GM19351 (cell line): ENCODE measurements around the gene NAXD.

Experiments
- ATAC-seq: cut with Tn5 transposase; IDR thresholded peaks from one replicate; pipeline ENCODE4 v1.9.1; 2021; ENCODE audit warnings: mild to moderate bottlenecking, moderate library complexity; ENCODE audit not compliant: unreplicated experiment

NAXD gene

DNA sequence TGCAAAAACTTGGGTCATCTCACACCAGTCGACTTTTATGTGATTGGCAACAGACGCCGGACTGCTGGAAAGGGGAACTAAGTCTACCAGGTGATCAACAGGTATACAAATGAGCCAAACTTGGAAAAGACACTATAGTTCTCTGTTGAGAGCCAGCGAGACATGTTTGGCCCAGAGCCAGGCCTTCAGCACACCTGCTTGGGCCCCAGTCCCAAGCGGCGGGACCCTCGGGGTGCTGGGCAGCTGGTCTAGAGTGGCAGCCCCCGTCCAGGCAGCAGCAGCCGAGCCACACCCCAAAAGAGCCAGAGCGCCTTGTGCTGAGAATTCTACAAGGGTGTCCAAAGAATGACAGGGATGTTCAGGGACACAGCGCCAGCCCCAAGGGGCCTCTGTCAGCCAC, 28.0 kb downstream of the NAXD start:
- ATAC-seq, result no peak

DNA sequence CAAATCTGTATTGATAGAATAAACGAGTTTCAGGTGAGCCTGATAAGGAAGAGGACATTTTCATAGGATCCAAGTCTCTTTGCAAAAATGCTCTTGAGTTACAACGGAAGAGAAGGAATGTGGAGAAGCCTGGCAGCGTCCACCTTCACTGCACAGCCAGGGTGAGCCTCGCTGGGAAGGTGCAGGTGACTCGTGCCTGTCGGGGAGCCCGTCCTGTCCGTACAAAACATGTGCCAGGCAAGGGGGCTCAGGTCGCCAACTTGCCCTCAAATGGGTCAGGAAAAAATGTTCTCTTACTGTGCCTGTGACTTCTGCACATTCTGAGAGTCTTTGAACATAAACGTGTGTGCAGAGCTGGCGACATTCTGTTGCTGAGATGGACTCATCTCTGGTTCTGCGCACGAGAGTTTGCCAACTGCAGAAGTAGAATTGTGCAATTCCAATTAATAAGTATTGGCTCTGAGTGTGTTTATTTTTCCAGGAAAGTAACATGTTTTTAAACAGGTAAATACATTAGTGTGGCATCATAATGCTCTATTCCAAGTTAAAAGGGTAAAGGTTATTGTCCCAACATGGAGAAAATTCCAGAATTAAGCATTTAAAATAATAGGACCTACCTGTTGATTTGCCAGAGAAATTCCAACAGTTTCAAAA, 28.6 kb downstream of the NAXD start:
- no peak for ATAC-seq

DNA sequence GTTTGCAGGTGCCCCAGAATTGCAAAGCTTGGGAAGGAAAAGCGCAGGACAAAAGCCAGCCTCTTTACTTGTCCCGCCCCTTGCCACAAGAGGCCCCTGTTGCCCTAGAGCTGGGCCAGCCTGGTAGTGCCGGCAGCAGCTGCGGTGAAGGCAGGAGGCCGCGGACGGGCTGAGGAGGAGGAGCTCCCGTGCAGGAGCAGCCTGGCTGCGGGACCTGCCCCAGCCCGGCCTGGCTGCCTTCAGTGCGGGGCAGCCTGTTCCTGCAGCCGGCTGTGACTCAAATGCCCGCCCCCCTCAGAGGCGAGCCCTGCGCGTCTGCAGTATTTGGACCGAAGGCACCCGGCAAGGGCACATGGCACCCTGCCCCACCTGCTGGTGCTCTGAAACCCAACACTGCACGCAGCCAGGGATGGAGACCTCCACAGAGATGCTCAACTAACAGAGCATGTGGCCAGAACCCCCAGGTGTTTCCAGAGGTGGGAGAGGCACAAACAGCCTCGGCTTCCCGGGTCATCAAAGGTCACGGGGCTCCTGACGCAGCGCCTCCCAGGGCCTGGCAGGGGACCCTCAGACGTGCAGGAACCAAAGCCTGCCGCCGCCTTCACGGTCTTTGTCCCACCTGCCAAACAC, 29.7 kb downstream of the NAXD start:
- peak; percentile 78 for ATAC-seq

DNA sequence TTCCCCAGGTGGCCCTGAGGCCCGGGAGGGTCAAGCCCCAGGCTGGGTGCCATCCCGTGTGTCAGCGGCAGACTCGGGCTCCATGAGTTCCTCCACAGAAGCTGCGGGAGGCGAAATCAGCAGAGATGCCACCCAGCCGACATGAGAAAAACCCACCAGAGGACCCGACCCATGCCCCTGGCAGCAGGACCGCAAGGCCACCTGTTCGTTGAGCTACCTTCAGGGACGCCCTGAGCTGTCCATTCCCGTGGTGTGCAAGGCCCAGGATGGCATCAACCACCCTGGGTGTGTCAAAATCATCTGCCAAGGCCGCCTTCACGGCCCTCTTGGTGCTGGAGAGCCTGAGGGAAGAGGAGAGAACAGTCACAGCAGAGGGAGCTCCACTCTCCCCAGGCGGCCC, 30.4 kb downstream of the NAXD start:
- ATAC-seq, result no peak

DNA sequence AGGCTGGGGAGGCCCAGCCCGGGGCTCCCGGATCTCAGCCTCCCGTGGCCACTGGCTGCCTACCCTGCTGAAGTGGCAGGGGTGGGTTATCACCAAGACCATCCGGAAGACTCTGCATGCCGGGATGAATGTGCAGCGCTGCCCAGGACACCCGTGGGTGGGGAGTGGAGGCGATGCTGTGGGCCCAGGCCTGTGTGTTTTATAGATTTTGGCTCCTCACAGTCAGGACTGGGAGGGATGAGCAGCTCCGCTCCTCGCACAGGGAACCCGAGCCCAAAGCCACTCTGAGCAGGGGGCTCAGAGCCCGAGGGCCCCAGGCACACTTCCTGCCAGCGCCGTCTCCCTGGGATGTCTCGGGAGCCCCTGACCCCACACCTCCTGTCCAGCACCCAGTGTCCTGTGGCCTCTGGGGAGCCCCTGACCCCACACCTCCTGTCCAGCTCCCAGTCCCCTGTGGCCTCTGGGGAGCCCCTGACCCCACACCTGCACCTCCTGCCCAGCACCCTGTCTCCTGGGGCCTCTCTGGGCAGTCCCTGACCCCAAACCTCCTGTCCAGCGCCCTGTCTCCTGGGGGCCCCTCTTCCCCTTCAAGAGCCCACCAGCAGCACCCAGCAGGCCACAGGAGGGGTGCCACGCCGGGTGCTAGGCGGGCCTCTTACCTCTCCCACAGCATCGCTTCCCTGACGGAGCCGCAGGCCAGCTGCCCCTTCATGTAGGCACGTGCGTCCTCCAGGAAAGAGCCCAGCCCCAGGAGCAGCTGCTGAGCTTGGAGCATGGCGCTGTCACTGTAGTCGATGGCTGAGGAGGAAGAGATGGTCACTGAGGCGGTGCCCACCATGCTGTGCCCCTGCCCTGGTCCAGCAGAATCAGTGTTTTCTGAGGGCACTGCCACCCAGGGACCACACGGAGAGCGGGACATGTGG, 31.4 kb downstream of the NAXD start:
- ATAC-seq, result no peak

DNA sequence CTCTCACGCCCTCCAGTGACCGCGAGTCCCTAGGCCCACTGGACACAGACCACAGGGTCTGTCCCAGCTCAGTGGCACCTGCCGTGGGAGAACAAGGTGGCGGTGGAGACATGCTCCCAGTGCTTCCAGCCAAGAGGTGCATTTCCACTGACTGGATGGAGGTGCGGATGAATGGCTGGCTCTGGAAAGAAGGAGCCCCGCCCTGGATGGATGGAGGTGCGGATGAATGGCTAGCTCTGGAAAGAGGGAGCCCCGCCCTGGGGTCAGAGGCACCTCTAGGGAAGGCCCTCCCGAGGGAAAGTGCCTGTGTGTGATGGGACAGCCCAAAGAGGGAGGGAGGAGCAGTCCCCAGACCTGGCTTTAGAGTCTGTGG, 32.0 kb downstream of the NAXD start:
- ATAC-seq, result no peak

DNA sequence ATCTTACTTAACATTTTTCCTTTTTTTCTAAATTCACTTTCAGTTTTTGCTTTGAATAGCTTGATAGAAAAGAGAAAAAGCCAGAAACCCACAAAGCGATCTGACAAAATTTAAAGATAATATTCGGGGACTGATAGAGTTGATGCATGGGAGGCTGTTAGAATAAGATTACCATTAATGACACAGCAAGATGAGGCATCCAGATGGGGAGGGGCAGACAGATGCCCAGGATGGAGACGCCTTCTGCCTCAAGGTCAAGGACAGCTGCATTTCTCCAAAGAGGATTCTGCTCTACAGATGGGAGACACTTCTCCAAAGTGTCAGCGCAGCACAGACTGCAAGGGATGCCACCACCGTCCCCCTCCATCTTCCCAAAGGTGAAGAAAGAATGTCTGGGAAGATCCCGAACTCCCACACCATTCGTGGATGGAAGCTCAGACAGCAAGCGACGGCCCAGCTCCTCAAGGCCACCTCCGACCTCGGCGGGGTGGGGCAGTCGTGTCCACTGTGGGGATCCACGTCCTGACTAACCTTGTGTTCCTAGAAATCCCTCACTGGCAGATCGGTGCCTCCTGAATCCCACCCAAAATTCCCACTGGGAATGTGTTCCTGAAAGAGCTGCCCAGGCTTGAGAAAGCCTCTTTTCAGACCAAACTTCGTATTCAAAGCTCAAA, 32.9 kb downstream of the NAXD start:
- ATAC-seq, result no peak

DNA sequence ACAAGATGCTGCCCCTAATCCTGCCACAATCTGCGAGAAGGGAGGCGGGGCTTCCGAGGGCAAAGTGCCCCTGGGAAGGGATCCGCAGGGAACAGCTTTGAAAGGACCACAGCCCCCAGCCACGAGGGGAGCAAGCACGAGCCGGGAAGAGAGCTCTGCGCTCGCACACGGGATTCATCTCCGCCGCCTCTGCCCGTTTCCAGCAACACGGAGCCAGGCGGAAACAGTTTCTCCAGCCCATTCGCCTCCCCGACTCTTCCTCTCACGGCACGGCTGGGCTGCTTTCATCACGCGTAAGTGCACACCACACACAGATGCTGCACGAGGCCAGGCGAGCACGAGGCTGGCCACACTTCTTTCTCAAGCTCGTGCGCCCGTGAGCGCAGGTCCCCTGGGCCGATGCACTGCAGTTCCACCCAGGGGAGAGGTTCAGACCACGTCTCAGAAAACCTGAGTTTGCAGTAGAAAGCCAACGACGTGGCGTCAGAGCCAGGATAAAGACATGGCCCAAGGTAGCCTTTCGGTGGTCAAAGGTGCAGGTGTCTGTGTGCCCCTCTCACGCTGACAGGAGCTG, 33.6 kb downstream of the NAXD start:
- ATAC-seq, result no peak

DNA sequence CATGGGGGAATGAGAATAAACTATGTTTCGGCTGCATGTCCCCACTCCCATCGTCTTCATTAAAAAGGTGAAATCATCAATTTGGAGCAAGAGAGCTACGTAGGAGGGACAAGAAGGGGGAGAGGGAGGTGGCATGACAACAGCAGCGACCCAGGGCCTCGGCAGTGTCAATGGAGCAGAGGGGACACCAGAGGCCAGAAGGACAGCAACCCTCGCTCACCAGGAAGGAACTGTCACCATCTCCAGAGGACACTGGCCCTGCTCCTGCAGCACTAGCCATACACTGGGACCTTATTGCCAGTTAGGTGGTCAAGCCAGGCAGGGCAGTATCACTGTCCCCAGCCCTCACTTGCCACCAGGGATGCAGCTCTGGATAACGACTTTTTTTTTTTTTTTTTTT, 34.2 kb downstream of the NAXD start:
- no peak for ATAC-seq

DNA sequence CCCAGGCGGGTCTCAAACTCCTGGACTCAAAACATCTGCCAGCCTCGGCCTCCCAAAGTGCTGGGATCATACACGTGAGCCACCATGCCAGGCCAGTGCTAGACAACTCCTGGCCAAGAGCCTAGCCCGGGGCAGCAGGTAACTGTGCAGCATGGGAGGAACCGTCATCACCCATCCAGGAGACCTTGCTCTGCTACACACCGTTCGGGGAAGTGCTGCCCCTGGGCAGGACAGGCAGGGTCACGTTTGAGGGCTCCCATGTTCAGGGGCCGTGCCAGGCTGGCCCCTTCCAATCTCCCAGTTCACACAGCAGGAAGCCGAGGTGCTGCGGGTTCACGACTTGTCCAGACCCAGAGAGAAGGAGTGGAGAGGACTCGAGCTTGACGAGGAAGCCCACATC, 35.1 kb downstream of the NAXD start:
- ATAC-seq, result no peak

DNA sequence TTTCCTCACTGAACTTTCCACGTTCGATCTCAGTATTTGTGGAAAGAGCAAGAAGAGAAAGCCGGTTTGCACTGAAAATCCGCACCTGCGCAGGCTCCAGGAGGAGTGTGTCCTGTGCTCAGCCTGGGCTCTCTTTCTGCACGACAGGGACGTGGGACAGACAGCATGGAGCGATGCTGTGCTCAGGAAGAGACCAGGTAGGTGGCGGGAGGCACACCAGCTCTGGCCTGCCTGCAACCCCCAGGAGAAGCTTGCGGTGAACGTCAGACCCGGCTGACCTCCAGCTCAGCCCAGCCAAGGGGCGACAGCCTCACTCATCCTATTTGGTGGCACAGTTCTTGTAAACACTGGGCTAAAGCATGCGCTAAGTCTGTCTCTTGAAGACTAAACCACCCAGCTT, 35.9 kb downstream of the NAXD start:
- ATAC-seq, result no peak

DNA sequence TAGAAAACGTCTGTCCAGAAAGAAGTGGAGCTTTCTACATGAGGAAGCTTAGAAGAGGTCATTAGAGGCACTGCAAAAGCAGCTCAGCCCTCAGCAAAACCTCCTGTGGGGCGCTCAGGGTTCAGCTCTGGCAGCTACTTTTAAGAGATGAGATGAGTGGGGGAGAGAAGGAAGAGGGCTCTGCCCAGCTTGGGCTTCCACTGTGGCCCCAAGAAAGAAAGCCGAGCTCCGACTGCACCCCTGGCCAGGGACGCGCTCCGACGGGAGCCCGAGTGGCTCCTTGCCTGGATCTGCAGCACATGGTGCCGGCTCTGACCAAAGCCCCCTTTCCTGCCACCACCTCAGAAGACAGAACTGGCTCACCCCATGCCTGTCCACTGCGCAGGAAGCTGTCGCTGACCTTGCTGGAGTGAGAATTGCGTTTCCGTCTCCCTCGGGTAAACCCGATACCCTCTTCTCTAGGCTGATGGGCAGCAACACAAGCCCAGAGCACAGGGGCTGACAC, 36.4 kb downstream of the NAXD start:
- no peak for ATAC-seq

DNA sequence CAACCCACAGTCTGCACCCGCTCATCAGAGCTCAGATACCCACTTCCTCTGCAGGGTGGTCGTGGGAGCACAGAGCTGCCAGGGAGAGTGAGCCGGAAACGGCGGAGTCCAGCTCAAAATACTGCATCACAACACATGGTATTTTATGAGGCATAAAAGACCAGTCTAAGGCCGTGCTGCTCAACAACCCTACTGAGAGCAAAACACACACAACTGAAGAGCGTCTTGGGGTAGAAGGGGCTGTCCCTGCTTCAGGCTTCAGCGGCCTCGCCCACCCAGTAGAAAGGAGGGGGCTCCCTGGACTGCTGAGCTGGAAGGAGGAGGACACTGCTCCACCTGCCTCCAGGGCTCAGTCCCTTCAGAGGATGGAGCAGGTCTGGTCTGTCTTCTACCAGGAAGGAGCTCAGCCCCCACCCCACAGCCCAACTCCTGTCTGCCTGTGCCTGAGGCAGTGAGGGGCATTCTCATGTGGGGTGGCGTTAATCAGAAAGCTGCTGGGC, 36.9 kb downstream of the NAXD start:
- no peak for ATAC-seq

DNA sequence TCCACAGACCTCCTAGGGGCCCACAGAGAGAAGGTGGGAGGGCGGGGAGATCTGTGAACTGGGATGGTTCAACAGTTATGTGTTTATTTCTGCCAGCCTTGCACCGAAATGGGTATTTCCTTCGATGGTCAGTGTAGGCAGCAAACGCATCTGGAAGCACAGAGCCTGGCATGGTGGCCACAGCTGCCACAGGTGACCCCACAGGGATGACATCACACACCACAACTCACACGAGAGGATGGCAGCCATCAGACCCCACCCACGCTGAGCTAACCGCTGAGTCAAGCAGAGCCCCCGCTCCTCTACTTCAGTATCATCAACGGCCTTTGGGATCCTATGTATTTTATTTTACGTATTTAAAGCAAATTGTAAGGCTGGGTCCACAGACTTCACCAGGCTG, 37.4 kb downstream of the NAXD start:
- ATAC-seq, result no peak

DNA sequence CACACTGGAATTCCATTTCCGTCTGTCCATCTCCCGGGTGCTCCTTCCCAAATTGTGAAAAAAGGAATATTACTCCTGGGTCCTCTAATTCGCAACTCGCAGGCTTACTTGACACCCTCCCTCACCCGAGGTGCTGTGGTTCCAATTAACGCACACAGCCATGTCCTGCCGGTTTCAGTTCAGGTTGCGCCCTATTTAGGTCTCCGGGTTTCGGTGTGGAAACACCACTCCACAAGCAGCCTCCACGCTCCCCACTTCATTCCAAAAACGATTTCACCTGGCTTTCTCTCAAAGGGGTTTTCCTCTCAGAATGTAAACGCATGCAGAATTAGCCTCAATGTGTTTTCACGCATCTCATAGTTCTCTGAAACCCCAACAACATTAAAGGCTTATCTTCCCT, 37.9 kb downstream of the NAXD start:
- ATAC-seq, result no peak

DNA sequence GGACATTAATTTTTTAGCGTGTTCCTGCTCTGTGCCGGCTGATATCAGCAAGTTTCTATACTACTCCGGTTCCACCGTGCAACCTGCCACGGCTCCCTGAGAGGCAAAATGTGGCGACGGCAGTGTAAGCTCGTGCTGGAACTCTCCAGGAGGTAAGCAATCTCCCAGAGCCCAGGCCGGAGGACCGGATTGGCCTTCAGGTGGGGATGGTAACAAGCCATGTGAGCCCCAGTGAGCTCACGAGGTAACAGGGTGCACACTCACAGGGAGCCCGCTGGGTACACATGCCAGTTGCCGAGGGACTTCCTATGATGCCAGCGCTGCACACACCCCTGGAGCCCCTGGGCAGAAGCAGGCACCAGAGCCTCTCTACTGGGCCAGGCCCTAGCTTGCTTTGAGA, 38.5 kb downstream of the NAXD start:
- no peak for ATAC-seq

DNA sequence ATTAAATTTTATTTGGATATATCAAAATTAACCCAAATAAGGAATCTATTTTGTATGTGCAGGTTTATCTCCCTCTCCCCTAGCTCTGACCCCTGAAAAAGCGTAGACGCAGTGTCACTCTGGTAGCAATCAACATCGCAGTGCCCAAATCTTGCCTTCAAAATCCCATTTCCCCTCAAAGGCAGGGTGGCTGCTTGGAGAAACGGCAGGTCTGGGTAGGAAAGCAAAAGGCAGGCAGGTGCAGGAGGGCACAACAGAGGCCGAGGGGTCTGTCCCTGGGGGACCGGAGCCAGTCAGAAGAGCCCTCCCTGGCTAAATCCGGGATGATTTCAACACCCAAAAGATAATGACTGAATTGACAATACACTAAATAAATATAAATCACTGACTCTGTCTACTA, 41.9 kb downstream of the NAXD start:
- ATAC-seq, result no peak

DNA sequence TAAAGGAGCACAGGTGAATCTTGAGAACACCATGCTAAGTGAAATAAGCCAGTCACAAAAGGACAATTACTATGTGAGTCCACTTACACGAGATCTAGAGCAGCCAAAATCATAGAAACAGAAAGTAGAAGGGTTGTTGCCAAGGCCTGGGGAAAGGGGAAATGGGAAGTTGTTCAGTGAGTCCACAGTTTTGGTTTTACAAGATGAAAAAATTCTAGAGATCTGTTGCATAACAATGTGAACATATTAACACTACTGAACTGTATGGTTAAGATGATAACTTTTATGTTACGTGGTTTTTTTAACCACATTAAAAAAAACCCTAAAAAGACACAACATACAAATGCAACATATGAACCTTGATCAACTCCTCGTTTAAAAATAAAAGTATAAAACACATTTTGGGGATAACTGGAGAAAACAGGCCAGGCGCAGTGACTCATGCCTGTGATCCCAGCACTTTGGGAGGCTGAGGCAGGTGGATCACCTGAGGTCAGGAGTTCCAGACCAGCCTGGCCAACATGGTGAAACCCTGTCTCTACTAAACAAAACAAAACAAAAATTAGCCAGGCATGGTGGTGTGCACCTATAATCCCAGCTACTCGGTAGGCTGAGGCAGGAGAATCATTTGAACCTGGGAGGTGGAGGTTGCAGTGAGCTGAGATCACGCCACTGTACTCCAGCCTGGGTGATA, 43.0 kb downstream of the NAXD start:
- peak; percentile 95 for ATAC-seq

DNA sequence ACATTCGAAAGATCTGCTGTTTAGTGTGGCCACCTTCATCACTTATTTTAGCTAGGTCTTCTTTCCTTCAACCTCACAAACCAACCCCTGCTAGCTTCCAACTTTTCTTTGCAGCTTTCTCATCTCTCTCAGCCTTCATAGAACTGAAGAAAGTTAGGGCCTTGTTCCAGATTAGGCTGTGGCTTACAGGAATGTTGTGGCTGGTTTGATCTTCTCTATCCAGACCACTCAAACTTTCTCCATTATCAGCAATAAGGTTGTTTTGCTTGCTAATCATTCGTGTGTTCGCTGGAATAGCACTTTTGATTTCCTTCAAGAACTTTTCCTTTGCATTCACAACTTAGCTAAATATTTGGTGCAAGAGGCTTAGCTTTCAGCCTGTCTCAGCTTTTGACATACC, 45.9 kb downstream of the NAXD start:
- no peak for ATAC-seq

DNA sequence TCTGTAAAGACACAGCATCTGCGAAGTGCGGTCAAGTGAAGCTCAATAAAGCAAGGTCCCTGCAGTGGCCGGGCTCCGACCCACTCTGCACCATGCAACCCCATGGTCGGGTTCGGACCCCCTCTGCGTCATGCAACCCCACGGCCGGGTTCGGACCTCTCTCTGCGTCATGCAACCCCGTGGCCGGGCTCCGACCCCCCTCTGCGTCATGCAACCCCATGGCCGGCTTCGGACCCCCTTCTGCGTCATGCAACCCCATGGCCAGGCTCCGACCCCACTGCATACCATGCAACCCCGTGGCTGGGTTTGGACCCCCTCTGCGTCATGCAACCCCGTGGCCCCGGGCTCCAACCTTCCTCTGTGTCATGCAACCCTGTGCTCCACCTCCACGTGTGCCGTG, 46.7 kb downstream of the NAXD start:
- ATAC-seq, result no peak
